ENCODE measurements around the gene NET1. TPM values are rescaled to one million over a fixed set of nuclear protein-coding genes. Genes with fewer than 3 reads are reported as not detected.
"Not testable (repeated sequence)": the region's sequence is repeated elsewhere in the genome, so short reads cannot be mapped to it uniquely, and the experiment has no call there.

NET1 gene
- total RNA-seq, 5 donors from 2014 or later (not counting 1 experiment from before 2014, with no cell fraction given): 10.5 to 41.1 (median 25.1) TPM

DNA sequence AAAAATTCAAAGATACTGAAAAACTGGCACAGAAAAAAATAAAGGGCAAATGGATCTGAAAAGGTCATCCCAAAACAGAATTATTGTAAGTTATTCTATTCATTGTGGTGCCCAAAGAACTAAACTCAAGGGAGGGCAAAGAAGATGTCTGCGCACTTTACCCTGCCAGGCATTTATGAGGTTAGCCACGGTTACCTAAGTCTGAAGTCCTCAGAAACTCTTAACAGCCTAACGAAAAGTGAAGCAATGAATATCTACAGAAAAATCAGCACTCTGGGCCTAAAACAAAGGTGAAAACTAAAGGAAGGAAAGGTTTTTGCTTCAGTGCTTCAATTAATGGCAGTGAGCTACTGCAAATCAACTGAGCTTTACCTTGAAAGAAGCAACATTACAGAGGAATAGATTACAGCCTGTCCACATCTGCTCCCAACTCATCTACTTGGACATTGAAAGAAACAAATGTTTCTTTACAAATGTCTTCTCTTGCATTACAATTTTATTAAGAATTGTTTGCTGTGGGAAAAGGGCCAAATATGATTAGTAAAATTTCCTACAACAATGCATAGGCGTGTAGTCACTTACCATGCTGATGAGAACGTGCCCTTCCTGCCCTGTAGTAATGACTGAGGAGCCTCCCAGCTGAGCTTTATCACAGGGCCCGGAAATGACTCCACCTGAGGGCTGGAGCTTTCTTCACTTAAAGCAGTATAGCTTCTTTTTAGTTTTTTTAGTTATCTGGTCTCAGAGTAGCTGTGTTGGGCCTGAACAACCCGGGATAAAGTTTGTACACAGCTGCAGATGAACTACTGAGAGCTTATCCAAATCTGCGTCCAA, 7.9 kb upstream of the NET1 start, which contains the start of gene TUBAL3:
TSS of gene TUBAL3 (minus strand) at position 621 of the 834 bp plus-strand sequence. CDS start at position 585, 36 bp downstream.
- H3K4me1 ChIP-seq (ENCODE audit: control insufficient read depth in 1 of 2, extremely low read depth in 1 of 2, insufficient read depth in 2 of 2, low read length in 2 of 2): no peaks in the 10 kb centered on the region
- no peaks in the 10 kb centered on the region for H3K9me3 ChIP-seq
- no peaks in the 10 kb centered on the region for H3K4me1 Mint-ChIP-seq
- DNase-seq: no peak
- no peaks in the 10 kb centered on the region for H3K36me3 ChIP-seq (ENCODE audit: control insufficient read depth in 2 of 2, extremely low read depth in 1 of 2, insufficient read depth in 1 of 2, low read length in 1 of 2)
- H3K27ac ChIP-seq (ENCODE audit: low read length): no peak within 1 kb of the TSS
- H3K36me3 Mint-ChIP-seq: no peaks in the 10 kb centered on the region
- no peak within 1 kb of the TSS for H3K4me3 ChIP-seq (ENCODE audit: control insufficient read depth in 1 of 2, extremely low read depth in 1 of 2, low read length in 1 of 2)
- ChIA-PET CTCF (no interaction called here), POLR2A (interaction anchor here (0.5 kb wide), 2 partner anchors 300 to 461 kb away, joined by 5 to 6 read pairs; no protein-coding TSS in a partner anchor)
- H3K9me3 Mint-ChIP-seq: no peaks in the 10 kb centered on the region
- H3K4me3 Mint-ChIP-seq: no peak within 1 kb of the TSS
- no peaks in the 10 kb centered on the region for H3K27me3 ChIP-seq (replicated peaks in 1 of 2; ENCODE audit: control insufficient read depth in 2 of 2, extremely low read depth in 1 of 2, insufficient read depth in 2 of 2, low read length in 1 of 2)
- H3K27me3 Mint-ChIP-seq: peaks cover 4 to 9% of the 10 kb centered on the region in 2 donors
- WGBS (ENCODE audit: insufficient coverage): 89% methylated on average over 3 of the region's 8 CpGs
- no peak for ATAC-seq (replicated peaks in 1 of 4)
- H3K27ac Mint-ChIP-seq: no peak within 1 kb of the TSS

DNA sequence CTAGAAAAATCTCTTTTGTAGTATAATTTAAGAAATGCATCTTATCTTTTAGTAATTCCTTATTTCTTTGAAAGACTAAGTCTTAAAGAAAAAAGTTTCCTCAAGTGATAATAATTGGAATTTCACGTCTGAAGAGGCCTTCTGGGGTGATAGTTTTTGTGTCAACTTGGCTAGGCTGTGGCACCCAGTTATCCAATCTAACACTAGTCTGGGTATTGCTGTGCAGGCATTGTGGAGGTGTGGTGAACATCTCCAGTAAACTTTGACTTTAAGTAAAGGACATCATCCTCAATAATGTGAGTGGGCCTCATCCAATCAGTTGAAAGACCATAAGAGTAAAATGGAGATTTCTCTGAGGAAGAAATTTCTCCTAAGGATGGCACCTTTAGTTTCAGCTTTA, 5.4 kb upstream of the NET1 start:
- H3K36me3 ChIP-seq (ENCODE audit: control insufficient read depth in 2 of 2, extremely low read depth in 1 of 2, insufficient read depth in 1 of 2, low read length in 1 of 2): no peaks in the 10 kb centered on the region
- H3K36me3 Mint-ChIP-seq: no peaks in the 10 kb centered on the region
- H3K27ac Mint-ChIP-seq: no peak overlapping the region
- peaks cover 2 to 4% of the 10 kb centered on the region in 2 experiments for H3K27me3 ChIP-seq (replicated peaks in 1 of 2; ENCODE audit: control insufficient read depth in 2 of 2, extremely low read depth in 1 of 2, insufficient read depth in 2 of 2, low read length in 1 of 2)
- no peaks in the 10 kb centered on the region for H3K9me3 Mint-ChIP-seq
- ChIA-PET POLR2A (interaction anchor here in 1 of 2 donors (0.6 kb wide), 1 partner anchor 1387 kb away, joined by 3 read pairs; no protein-coding TSS in a partner anchor), CTCF (interaction anchor here in 1 of 2 donors (0.6 kb wide), 1 partner anchor 425 kb away, joined by 3 read pairs; no protein-coding TSS in a partner anchor)
- peaks cover 0 to 1% (median under 1%) of the 10 kb centered on the region in 3 donors for H3K4me1 Mint-ChIP-seq
- no peak overlapping the region for H3K27ac ChIP-seq (ENCODE audit: low read length)
- H3K9me3 ChIP-seq: no peaks in the 10 kb centered on the region
- H3K4me3 ChIP-seq (ENCODE audit: control insufficient read depth in 1 of 2, extremely low read depth in 1 of 2, low read length in 1 of 2): no peak overlapping the region
- no peak for ATAC-seq (replicated peaks in 1 of 4)
- H3K4me1 ChIP-seq (ENCODE audit: control insufficient read depth in 1 of 2, extremely low read depth in 1 of 2, insufficient read depth in 2 of 2, low read length in 2 of 2): no peaks in the 10 kb centered on the region
- peaks cover 14 to 16% of the 10 kb centered on the region in 2 donors for H3K27me3 Mint-ChIP-seq
- no peak overlapping the region for H3K4me3 Mint-ChIP-seq
- DNase-seq: no peak
- no CpG with 5 or more reads among the region's 1 CpG for WGBS (ENCODE audit: insufficient coverage)

DNA sequence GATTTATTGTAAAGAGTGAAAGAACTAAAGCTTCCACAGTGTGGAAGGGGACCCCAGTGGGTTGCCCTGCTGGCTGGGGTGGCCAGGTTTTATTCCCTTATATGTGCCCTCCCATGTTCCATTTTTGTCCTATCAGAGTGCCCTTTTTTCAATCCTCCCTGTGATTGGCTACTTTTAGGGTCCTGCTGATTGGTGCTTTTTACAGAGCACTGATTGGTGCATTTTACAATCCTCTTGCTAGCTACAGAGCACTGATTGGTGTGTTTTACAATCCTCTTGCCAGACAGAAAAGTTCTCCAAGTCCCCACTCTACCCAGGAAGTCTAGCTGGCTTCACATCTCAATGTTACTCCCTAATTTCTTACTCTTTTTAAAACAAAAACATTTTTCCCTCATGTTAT, 1.6 kb upstream of the NET1 start:
- ChIA-PET POLR2A (interaction anchor here (0.7 kb wide), 2 partner anchors 21 to 26 kb away, joined by 6 to 7 read pairs; no protein-coding TSS in a partner anchor), CTCF (interaction anchor here (0.6 to 0.9 kb wide), 8 partner anchors 18 to 575 kb away, joined by 3 to 5 read pairs (median 3); no protein-coding TSS in a partner anchor)
- not testable (repeated sequence) for H3K4me1 Mint-ChIP-seq; H3K4me3 Mint-ChIP-seq; H3K27ac Mint-ChIP-seq; H3K9me3 ChIP-seq; H3K27me3 ChIP-seq (replicated peaks in 1 of 2; ENCODE audit: control insufficient read depth in 2 of 2, extremely low read depth in 1 of 2, insufficient read depth in 2 of 2, low read length in 1 of 2); ATAC-seq (replicated peaks in 1 of 4); H3K4me1 ChIP-seq (ENCODE audit: control insufficient read depth in 1 of 2, extremely low read depth in 1 of 2, insufficient read depth in 2 of 2, low read length in 2 of 2); H3K27ac ChIP-seq (ENCODE audit: low read length); DNase-seq; H3K36me3 Mint-ChIP-seq; H3K9me3 Mint-ChIP-seq; H3K4me3 ChIP-seq (ENCODE audit: control insufficient read depth in 1 of 2, extremely low read depth in 1 of 2, low read length in 1 of 2); H3K36me3 ChIP-seq (ENCODE audit: control insufficient read depth in 2 of 2, extremely low read depth in 1 of 2, insufficient read depth in 1 of 2, low read length in 1 of 2)
- H3K27me3 Mint-ChIP-seq: peaks cover 14 to 16% of the 10 kb centered on the region in 2 donors

DNA sequence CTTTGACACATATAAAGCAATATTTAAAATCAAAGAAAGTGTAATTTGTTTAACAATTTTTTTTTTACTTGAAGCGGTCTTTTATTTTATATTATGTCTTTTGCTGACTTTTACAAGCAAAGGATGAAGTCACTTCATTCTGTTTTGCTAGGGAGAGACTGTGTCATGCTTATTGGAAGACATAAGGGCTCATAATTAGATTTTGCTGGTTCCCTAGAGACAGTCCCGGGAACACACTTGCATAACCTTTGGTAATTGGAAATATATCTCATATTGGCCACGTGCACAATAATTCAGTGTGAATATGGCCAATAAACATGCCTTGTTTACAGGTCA, 448 bp upstream of the NET1 start:
- POLR2A ChIA-PET: no interaction called here
- no CpG with 5 or more reads among the region's 3 CpGs for WGBS (ENCODE audit: insufficient coverage)
- no peaks in the 10 kb centered on the region for H3K9me3 Mint-ChIP-seq
- H3K4me1 ChIP-seq (ENCODE audit: control insufficient read depth in 1 of 2, extremely low read depth in 1 of 2, insufficient read depth in 2 of 2, low read length in 2 of 2): peaks cover 3 to 6% of the 10 kb centered on the region in 2 experiments
- H3K27me3 Mint-ChIP-seq: peaks cover 14 to 16% of the 10 kb centered on the region in 2 donors
- H3K36me3 ChIP-seq (ENCODE audit: control insufficient read depth in 2 of 2, extremely low read depth in 1 of 2, insufficient read depth in 1 of 2, low read length in 1 of 2): peaks cover 0 to 2% of the 10 kb centered on the region in 2 donors
- no peak overlapping the region for H3K27ac ChIP-seq (ENCODE audit: low read length)
- no peak overlapping the region for H3K27ac Mint-ChIP-seq
- H3K27me3 ChIP-seq (replicated peaks in 1 of 2; ENCODE audit: control insufficient read depth in 2 of 2, extremely low read depth in 1 of 2, insufficient read depth in 2 of 2, low read length in 1 of 2): peaks cover 2 to 6% of the 10 kb centered on the region in 2 experiments
- no peaks in the 10 kb centered on the region for H3K36me3 Mint-ChIP-seq
- H3K4me3 Mint-ChIP-seq: peak overlapping the region in 2 of 3 donors; percentile 74 to 81
- H3K9me3 ChIP-seq: no peaks in the 10 kb centered on the region
- DNase-seq (no peak), ATAC-seq (replicated peaks in 1 of 4) (peak in 1 of 4 experiments; percentile 11)
- H3K4me1 Mint-ChIP-seq: peaks cover 0 to 5% (median 4%) of the 10 kb centered on the region in 3 donors
- CTCF ChIA-PET: interaction anchor here in 1 of 2 donors (0.9 kb wide), 2 partner anchors 20 to 560 kb away, joined by 4 to 5 read pairs; no protein-coding TSS in a partner anchor
- H3K4me3 ChIP-seq (ENCODE audit: control insufficient read depth in 1 of 2, extremely low read depth in 1 of 2, low read length in 1 of 2): peak overlapping the region; percentile 54 to 78

DNA sequence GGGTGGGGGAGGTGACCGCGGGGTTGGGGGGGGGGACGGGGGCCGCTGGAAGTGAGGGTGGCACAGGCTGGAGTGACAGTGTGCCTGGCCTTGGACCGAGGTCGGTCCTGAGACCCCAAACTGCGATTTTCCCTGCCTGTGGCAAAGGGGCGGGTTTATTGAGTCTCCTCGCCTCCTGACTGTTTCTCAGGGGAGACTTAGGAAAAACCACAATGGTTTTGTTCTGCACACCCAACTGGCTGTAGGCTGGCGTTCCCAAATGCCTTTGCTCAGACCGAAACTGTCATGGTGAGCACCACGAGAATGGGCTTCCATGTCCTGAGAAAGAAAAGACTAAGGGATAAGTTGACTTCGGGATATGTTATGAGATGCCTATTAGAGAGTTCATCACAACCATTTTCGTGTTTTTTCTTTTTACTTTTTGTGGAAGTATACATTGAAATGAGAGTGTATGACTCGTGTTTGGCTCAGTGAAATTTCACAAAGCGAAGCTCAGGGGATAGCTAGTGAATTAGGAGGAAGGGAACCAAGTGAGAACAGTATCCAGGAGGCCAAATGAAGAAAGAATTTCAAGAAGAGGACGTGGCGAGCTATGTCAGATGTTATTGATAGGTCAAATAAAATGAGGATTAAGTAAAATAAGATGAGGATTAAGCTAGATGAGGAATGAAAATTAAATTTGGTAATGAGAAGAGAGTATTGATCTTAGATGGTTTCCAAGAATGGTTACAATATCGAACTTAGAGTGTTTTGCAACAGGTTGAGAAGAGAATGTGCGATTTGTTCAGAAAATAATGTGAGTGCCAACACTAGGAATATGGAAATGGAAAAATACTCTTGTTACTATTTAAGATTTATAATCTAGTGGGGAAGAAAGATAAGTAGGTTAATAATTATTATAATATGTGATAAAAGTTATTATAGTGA, 918 bp downstream of the NET1 start:
- peak in 1 of 35 experiments; percentile 9 for DNase-seq
- H3K4me1 Mint-ChIP-seq: peaks cover 0 to 5% (median 4%) of the 10 kb centered on the region in 3 donors
- H3K4me3 Mint-ChIP-seq: no peak overlapping the region
- no peaks in the 10 kb centered on the region for H3K36me3 Mint-ChIP-seq
- Histone ChIP-seq H3K4me1 (ENCODE audit: control insufficient read depth in 1 of 2, extremely low read depth in 1 of 2, insufficient read depth in 2 of 2, low read length in 2 of 2) (peaks cover 3 to 6% of the 10 kb centered on the region in 2 experiments), H3K4me3 (ENCODE audit: control insufficient read depth in 1 of 2, extremely low read depth in 1 of 2, low read length in 1 of 2) (peak overlapping the region; percentile 54 to 83), H3K9me3 (no peaks in the 10 kb centered on the region), H3K27me3 (replicated peaks in 1 of 2; ENCODE audit: control insufficient read depth in 2 of 2, extremely low read depth in 1 of 2, insufficient read depth in 2 of 2, low read length in 1 of 2) (peaks cover 2 to 6% of the 10 kb centered on the region in 2 experiments), H3K27ac (ENCODE audit: low read length) (no peak overlapping the region), H3K36me3 (ENCODE audit: control insufficient read depth in 2 of 2, extremely low read depth in 1 of 2, insufficient read depth in 1 of 2, low read length in 1 of 2) (peaks cover 0 to 5% of the 10 kb centered on the region in 2 donors)
- ChIA-PET POLR2A (no interaction called here), CTCF (interaction anchor here in 1 of 2 donors (0.6 to 0.7 kb wide), 2 partner anchors 27 to 1033 kb away, joined by 3 to 5 read pairs; no protein-coding TSS in a partner anchor)
- H3K27ac Mint-ChIP-seq: no peak overlapping the region
- peaks cover 9 to 16% of the 10 kb centered on the region in 2 donors for H3K27me3 Mint-ChIP-seq
- peaks cover 0 to 4% (median 2%) of the 10 kb centered on the region in 3 donors for H3K9me3 Mint-ChIP-seq
- peak in 2 of 4 experiments; percentile 8 to 23 for ATAC-seq (replicated peaks in 1 of 4)
- WGBS (ENCODE audit: insufficient coverage): 38% methylated on average over 14 of the region's 20 CpGs

DNA sequence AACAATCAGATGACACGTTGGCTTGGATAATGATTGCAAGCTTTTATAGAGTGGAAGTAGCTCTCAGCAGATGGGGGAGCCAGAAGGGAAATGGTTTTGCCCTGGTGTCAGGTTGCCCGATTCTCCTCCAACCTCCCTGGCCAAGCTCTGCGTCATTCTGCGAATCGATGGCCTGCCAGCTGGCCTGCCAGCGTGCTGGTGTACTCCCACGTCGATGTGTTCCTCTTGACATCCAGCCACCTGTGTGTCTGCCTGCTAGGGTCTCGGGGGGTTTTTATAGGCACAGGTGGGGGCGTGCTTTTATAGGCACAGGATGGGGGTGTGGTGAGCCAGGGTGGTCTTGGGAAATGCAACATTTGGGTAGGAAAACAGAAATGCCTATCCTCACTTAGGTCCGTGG, 4.6 kb downstream of the NET1 start:
- peaks cover 0 to 3% (median 3%) of the 10 kb centered on the region in 3 donors for H3K4me1 Mint-ChIP-seq
- no peak for ATAC-seq (replicated peaks in 1 of 4)
- WGBS (ENCODE audit: insufficient coverage): 92% methylated on average over 2 of the region's 11 CpGs
- H3K4me1 ChIP-seq (ENCODE audit: control insufficient read depth in 1 of 2, extremely low read depth in 1 of 2, insufficient read depth in 2 of 2, low read length in 2 of 2): peaks cover 3 to 6% of the 10 kb centered on the region in 2 experiments
- ChIA-PET CTCF (no interaction called here), POLR2A (no interaction called here)
- no peak overlapping the region for H3K27ac ChIP-seq (ENCODE audit: low read length)
- no peak overlapping the region for H3K4me3 ChIP-seq (ENCODE audit: control insufficient read depth in 1 of 2, extremely low read depth in 1 of 2, low read length in 1 of 2)
- H3K27me3 Mint-ChIP-seq: no peaks in the 10 kb centered on the region
- H3K4me3 Mint-ChIP-seq: no peak overlapping the region
- peaks cover 0 to 25% (median 17%) of the 10 kb centered on the region in 3 donors for H3K9me3 Mint-ChIP-seq
- no peaks in the 10 kb centered on the region for H3K9me3 ChIP-seq
- peaks cover 0 to 5% of the 10 kb centered on the region in 2 donors for H3K36me3 ChIP-seq (ENCODE audit: control insufficient read depth in 2 of 2, extremely low read depth in 1 of 2, insufficient read depth in 1 of 2, low read length in 1 of 2)
- DNase-seq: no peak
- H3K27me3 ChIP-seq (replicated peaks in 1 of 2; ENCODE audit: control insufficient read depth in 2 of 2, extremely low read depth in 1 of 2, insufficient read depth in 2 of 2, low read length in 1 of 2): peaks cover 0 to 2% of the 10 kb centered on the region in 2 experiments
- H3K36me3 Mint-ChIP-seq: peaks cover 9% of the 10 kb centered on the region
- no peak overlapping the region for H3K27ac Mint-ChIP-seq
